GM23338 (cell line): ENCODE measurements around the gene NBAS. TPM values are rescaled to one million over a fixed set of nuclear protein-coding genes. Genes with fewer than 3 reads are reported as not detected.

Experiments
- ATAC-seq: fragments of 200-7000 bp; cut with Tn5 transposase; 3 replicates; pipeline ENCODE4 v1.9.1; 2020
- DNase-seq: peaks from one replicate; pipeline ENCODE4 v3.0.0-alpha.2; 2015; ENCODE audit warnings: low spot score
- H2AFZ ChIP-seq: fragments of 200-600 bp; sonication (generic); 2 replicates; pipeline ENCODE4 v1.8.0; 2016; ENCODE audit warnings: antibody characterized with exemption, mild to moderate bottlenecking, moderate library complexity
- H3F3A ChIP-seq: fragments of 200-600 bp; sonication (generic); replicated peaks from 2 replicates; pipeline ENCODE4 v1.8.0; 2017; ENCODE audit warnings: antibody characterized with exemption, mixed run types, low read depth
- H3K27ac ChIP-seq: fragments of 200-600 bp; sonication (generic); 2 replicates; pipeline ENCODE4 v1.6.1; 2016; ENCODE audit warnings: low read depth
- H3K27me3 ChIP-seq: fragments of 200-600 bp; sonication (generic); 2 replicates; pipeline ENCODE4 v1.8.0; 2016; ENCODE audit warnings: mild to moderate bottlenecking, mixed run types, moderate library complexity; ENCODE audit not compliant: insufficient read depth
- H3K36me3 ChIP-seq: fragments of 200-600 bp; sonication (generic); 2 replicates; pipeline ENCODE4 v1.8.0; 2016; ENCODE audit warnings: mild to moderate bottlenecking; ENCODE audit not compliant: insufficient read depth
- H3K4me1 ChIP-seq: fragments of 200-600 bp; sonication (generic); 2 replicates; pipeline ENCODE4 v1.8.0; 2016; ENCODE audit warnings: mild to moderate bottlenecking, moderate library complexity; ENCODE audit not compliant: insufficient read depth
- H3K4me2 ChIP-seq: fragments of 200-600 bp; sonication (generic); 2 replicates; pipeline ENCODE4 v1.7.1; 2017; ENCODE audit warnings: mixed run types
- H3K4me3 ChIP-seq: fragments of 200-600 bp; sonication (generic); 2 replicates; pipeline ENCODE4 v1.6.1; 2016; ENCODE audit warnings: mixed run types
- H3K79me2 ChIP-seq: fragments of 200-600 bp; sonication (generic); replicated peaks from 2 replicates; pipeline ENCODE4 v1.8.0; 2017; ENCODE audit warnings: mild to moderate bottlenecking; ENCODE audit not compliant: insufficient read depth
- H3K9me2 ChIP-seq: fragments of 200-600 bp; sonication (generic); 2 replicates; pipeline ENCODE4 v1.8.0; 2017; ENCODE audit not compliant: insufficient read depth
- H4K20me1 ChIP-seq: fragments of 200-600 bp; sonication (generic); replicated peaks from 2 replicates; pipeline ENCODE4 v1.8.0; 2017; ENCODE audit warnings: mild to moderate bottlenecking; ENCODE audit not compliant: insufficient read depth
- H3K27ac Mint-ChIP-seq: 2 replicates; pipeline ENCODE4 v1.8.0; 2020; ENCODE audit warnings: inconsistent platforms, mild to moderate bottlenecking, moderate library complexity, mixed read lengths
- H3K27me3 Mint-ChIP-seq: 3 replicates; pipeline ENCODE4 v1.8.0; 2022; ENCODE audit warnings: low read depth, mild to moderate bottlenecking, moderate library complexity, mixed read lengths, inconsistent platforms; ENCODE audit not compliant: insufficient read depth, poor library complexity
- H3K36me3 Mint-ChIP-seq: 3 replicates; pipeline ENCODE4 v1.8.0; 2021; ENCODE audit warnings: low read depth, mild to moderate bottlenecking, inconsistent platforms, moderate library complexity, mixed read lengths
- H3K4me1 Mint-ChIP-seq: 3 replicates; pipeline ENCODE4 v1.8.0; 2020; ENCODE audit warnings: mild to moderate bottlenecking, inconsistent platforms, mixed read lengths
- H3K4me3 Mint-ChIP-seq: 3 replicates; pipeline ENCODE4 v1.8.0; 2021; ENCODE audit warnings: moderate library complexity, mild to moderate bottlenecking, inconsistent platforms, mixed read lengths
- H3K9me3 Mint-ChIP-seq: 3 replicates; pipeline ENCODE4 v1.8.0; 2020; ENCODE audit warnings: moderate library complexity, mild to moderate bottlenecking, inconsistent platforms, mixed read lengths
- CREB1 ChIP-seq: fragments of 250-450 bp; sonication (Bioruptor Pico); IDR thresholded peaks from 2 replicates; pipeline ENCODE4 v1.5.0; 2020; ENCODE audit warnings: low read depth, mild to moderate bottlenecking, moderate library complexity
- CTCF ChIP-seq, 2 experiments: fragments of 200-600 bp in 1 of 2; sonication (generic) in 1 of 2; conservative IDR thresholded peaks; 2 replicates each; pipeline versions ENCODE4 v1.5.1 to v1.6.1; 2016 to 2017; ENCODE audit warnings: antibody characterized with exemption in 2 of 2, low read depth in 2 of 2, mild to moderate bottlenecking in 2 of 2, moderate library complexity in 1 of 2
- EZH2 ChIP-seq: fragments of 200-600 bp; sonication (generic); IDR thresholded peaks from one replicate; pipeline ENCODE4 v1.8.0; 2017; ENCODE audit warnings: antibody characterized with exemption, mild to moderate bottlenecking, low read depth; ENCODE audit not compliant: unreplicated experiment
- EZH2phosphoT487 ChIP-seq: fragments of 200-600 bp; sonication (generic); IDR thresholded peaks from one replicate; pipeline ENCODE4 v1.8.1; 2018; ENCODE audit warnings: antibody characterized with exemption; ENCODE audit not compliant: unreplicated experiment
- JUNB ChIP-seq: IDR thresholded peaks from one replicate; pipeline ENCODE4 v1.6.1; 2016; ENCODE audit warnings: antibody characterized with exemption; ENCODE audit not compliant: unreplicated experiment
- NANOG ChIP-seq: IDR thresholded peaks from 2 replicates; pipeline ENCODE4 v1.6.1; 2016; ENCODE audit warnings: antibody characterized with exemption, borderline replicate concordance
- POLR2AphosphoS5 ChIP-seq: IDR thresholded peaks from 2 replicates; pipeline ENCODE4 v1.6.1; 2016; ENCODE audit warnings: antibody characterized with exemption, low read depth
- STAT1 ChIP-seq: IDR thresholded peaks from one replicate; pipeline ENCODE4 v1.6.1; 2016; ENCODE audit warnings: antibody characterized with exemption; ENCODE audit not compliant: unreplicated experiment
- ZNF114 ChIP-seq: fragments of 250-450 bp; sonication (Bioruptor Pico); IDR thresholded peaks from 2 replicates; pipeline ENCODE4 v1.5.0; 2020; ENCODE audit warnings: mild to moderate bottlenecking, moderate library complexity
- ZNF331 ChIP-seq: fragments of 250-450 bp; sonication (Bioruptor Pico); IDR thresholded peaks from 2 replicates; pipeline ENCODE4 v1.5.0; 2020; ENCODE audit warnings: low read depth, mild to moderate bottlenecking, moderate library complexity
- ZNF462 ChIP-seq: fragments of 250-450 bp; sonication (Bioruptor Pico); IDR thresholded peaks from 2 replicates; pipeline ENCODE4 v1.5.0; 2020; ENCODE audit warnings: mild to moderate bottlenecking, moderate library complexity
- polyA plus RNA-seq: library from polyadenylated mRNA; unstranded; fragments of >200 nt; fragmentation: Nextera tagmentation; extraction: Ambion mirVana; gene quantifications from 2 replicates; pipeline ENCODE4 v1.2.1, GENCODE V29; 2016
- total RNA-seq: library from RNA; depleted of rRNA; stranded (reverse); fragments of >200 nt; shearing (Covaris generic); gene quantifications from 2 replicates; pipeline ENCODE4 v1.2.3, GENCODE V29; 2014
- TF ChIP-seq, protein P1 (sequence below): IDR thresholded peaks from one replicate; pipeline ENCODE4 v1.6.1; 2018; ENCODE audit warnings: antibody characterized with exemption; ENCODE audit not compliant: unreplicated experiment
- TF ChIP-seq, protein P2 (sequence below): IDR thresholded peaks from 2 replicates; pipeline ENCODE4 v1.6.1; 2016; ENCODE audit warnings: antibody characterized with exemption

NBAS gene
- total and polyA plus RNA-seq, 2 experiments from 2014 or later = 24.8 to 38.9 TPM

DNA sequence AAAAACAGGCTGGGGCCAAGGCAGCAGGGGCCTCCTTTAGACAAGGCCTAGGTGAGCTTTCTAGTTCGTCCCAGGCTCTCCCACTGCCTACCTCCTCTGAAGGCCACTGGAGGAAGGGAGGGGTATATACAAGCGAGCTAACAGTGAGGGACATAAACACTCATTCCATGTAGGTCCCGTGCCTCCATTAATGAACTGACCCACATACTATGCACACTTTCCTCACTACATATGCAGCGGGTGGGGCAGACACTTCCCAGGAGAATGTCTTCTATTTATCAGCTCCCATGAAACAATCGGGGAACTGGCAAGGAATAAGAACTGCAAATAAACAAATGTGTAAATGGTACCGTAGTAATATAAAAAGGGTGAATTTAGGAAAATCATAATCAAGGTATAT is 336.5 kb downstream of the NBAS start:
- H3K36me3 Mint-ChIP-seq = peaks cover 13% of the 10 kb centered on the region; the same call in 2 of the 3 replicates
- peaks cover 2% of the 10 kb centered on the region; the same call in 1 of the 3 replicates for H3K9me3 Mint-ChIP-seq
- Histone ChIP-seq H2AFZ (no peak overlapping the region), H3K4me2 (no peak overlapping the region), H4K20me1 (no peaks in the 10 kb centered on the region), H3K79me2 (no peaks in the 10 kb centered on the region), H3K27me3 (no peaks in the 10 kb centered on the region), H3K4me3 (no peak overlapping the region), H3K4me1 (no peaks in the 10 kb centered on the region), H3K27ac (no peak overlapping the region), H3K9me2 (no peaks in the 10 kb centered on the region), H3F3A (no peaks in the 10 kb centered on the region), H3K36me3 (no peaks in the 10 kb centered on the region)
- no peak overlapping the region for H3K27ac Mint-ChIP-seq
- H3K4me3 Mint-ChIP-seq = no peak overlapping the region
- H3K4me1 Mint-ChIP-seq = no peaks in the 10 kb centered on the region
- no peak for DNase-seq
- TF ChIP-seq EZH2phosphoT487 (no peak), POLR2AphosphoS5 (no peak), ZNF114 (no peak), EZH2 (no peak), ZNF462 (CRISPR knock-in tag) (no peak), CTCF (conservative IDR thresholded peaks at IDR 0.05; ENCODE audit: low read depth in 2 of 2) (no peak), NANOG (no peak), JUNB (no peak), ZNF331 (CRISPR knock-in tag) (no peak), CREB1 (CRISPR knock-in tag) (no peak), STAT1 (no peak)
- TF ChIP-seq, protein P1, sequence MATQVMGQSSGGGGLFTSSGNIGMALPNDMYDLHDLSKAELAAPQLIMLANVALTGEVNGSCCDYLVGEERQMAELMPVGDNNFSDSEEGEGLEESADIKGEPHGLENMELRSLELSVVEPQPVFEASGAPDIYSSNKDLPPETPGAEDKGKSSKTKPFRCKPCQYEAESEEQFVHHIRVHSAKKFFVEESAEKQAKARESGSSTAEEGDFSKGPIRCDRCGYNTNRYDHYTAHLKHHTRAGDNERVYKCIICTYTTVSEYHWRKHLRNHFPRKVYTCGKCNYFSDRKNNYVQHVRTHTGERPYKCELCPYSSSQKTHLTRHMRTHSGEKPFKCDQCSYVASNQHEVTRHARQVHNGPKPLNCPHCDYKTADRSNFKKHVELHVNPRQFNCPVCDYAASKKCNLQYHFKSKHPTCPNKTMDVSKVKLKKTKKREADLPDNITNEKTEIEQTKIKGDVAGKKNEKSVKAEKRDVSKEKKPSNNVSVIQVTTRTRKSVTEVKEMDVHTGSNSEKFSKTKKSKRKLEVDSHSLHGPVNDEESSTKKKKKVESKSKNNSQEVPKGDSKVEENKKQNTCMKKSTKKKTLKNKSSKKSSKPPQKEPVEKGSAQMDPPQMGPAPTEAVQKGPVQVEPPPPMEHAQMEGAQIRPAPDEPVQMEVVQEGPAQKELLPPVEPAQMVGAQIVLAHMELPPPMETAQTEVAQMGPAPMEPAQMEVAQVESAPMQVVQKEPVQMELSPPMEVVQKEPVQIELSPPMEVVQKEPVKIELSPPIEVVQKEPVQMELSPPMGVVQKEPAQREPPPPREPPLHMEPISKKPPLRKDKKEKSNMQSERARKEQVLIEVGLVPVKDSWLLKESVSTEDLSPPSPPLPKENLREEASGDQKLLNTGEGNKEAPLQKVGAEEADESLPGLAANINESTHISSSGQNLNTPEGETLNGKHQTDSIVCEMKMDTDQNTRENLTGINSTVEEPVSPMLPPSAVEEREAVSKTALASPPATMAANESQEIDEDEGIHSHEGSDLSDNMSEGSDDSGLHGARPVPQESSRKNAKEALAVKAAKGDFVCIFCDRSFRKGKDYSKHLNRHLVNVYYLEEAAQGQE = no peak
- TF ChIP-seq, protein P2, sequence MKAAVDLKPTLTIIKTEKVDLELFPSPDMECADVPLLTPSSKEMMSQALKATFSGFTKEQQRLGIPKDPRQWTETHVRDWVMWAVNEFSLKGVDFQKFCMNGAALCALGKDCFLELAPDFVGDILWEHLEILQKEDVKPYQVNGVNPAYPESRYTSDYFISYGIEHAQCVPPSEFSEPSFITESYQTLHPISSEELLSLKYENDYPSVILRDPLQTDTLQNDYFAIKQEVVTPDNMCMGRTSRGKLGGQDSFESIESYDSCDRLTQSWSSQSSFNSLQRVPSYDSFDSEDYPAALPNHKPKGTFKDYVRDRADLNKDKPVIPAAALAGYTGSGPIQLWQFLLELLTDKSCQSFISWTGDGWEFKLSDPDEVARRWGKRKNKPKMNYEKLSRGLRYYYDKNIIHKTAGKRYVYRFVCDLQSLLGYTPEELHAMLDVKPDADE = no peak
- no peak for ATAC-seq
- H3K27me3 Mint-ChIP-seq = no peaks in the 10 kb centered on the region
